GM19193 (cell line): Measurements from ENCODE around the gene SULT1A2.

Experiments used
- POLR2A ChIP-seq: IDR thresholded peaks from 4 replicates; pipeline ENCODE4 v1.6.1; 2011; ENCODE audit not compliant: insufficient read depth, insufficient read length; ENCODE audit errors: extremely low read depth

Gene SULT1A2

GRCh38 chr16:28597692-28598261, 927 bp upstream of the SULT1A2 start:
- no peak for TF ChIP-seq POLR2A

GRCh38 chr16:28596115-28596630, 677 bp downstream of the SULT1A2 start:
- no peak for TF ChIP-seq POLR2A

DNA sequence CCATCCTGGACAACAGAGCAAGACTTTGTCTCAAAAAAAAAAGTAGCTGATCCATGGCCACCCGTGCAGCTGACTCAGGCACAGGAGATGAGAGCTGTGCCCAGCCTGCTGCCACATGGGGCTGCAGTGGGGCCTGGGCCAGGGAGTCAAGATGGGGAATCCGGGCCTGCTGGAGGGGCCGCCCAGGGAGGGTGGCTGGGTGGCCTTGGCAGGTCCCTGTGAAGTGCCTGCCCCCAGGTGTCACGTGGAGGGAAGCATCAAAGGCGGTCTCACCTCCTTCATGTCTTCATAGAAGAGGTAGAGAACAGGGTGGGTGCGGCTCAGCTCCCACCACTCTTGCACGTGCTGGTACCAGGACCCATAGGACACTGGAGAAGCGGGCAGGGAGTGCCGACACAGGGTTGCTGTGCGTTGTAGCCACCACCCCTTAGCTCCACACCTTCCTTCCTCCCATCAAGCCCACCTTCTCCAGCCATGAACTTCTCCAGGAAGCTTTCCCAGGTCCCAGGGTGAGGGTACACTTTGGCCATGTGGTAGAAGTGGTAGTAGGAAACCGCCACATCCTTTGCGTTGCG, 3.8 kb downstream of the SULT1A2 start:
- TF ChIP-seq POLR2A = no peak

GRCh38 chr16:28592511-28592910, 4.3 kb downstream of the SULT1A2 start:
- no peak for TF ChIP-seq POLR2A

- TF ChIP-seq POLR2A = no peak
Observed at GRCh38 chr16:28591355-28591754, 5.5 kb downstream of the SULT1A2 start.

DNA sequence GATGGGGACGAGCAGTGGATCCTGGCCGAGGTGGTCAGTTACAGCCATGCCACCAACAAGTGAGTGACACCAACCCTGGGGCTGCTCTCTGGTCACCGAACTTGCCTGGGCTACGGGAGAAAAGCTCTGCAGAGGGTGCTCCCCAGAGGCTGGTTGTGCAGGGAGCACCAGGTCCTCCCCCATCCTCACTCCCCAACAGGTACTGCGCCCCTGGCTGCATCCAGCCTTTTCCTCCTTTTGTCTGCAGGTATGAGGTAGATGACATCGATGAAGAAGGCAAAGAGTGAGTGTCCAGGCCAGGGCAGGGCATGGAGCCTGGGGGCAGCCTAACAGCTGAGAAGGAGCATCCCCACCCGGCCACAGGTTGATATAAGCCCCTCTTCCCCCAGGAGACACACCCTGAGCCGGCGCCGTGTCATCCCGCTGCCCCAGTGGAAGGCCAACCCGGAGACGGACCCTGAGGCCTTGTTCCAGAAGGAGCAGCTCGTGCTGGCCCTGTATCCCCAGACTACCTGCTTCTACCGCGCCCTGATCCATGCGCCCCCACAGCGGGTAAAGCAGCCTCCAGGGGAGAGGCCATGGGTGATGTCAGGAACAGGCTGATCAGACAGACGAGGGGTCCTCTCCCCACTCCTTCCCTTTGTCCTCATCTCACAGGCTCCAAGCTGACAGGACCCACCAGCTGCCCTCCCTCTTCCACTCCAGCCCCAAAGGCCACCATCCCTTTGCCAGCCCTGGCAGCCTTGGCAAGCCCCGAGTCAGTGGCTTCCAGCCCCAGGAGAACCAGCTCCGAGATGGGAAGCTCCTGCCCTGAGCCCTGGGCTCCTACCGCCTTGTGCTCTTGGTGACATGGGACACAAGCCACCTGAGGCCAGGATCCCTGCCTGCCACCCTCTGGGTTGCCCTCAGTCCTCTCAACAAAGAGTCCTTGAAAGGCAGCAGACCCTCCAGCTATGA, 6.2 kb downstream of the SULT1A2 start:
- no peak for TF ChIP-seq POLR2A

DNA sequence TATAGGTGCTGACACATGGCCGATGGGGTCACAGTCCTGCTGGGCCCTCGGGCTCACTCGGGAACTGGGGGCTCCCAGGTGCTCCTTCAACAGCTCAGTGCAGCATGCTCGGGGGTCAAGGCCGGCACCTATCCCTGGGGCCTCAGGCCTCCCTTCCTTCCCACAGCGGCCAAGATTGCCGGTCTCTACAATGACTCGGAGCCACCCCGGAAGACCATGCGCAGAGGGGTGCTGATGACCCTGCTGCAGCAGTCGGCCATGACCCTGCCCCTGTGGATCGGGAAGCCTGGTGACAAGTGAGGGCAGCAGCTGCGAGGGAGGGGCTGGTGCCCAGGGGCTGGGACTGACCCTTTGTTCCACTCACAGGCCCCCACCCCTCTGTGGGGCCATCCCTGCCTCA, 6.9 kb downstream of the SULT1A2 start:
- TF ChIP-seq POLR2A = no peak

GRCh38 chr16:28589069-28589468, 7.8 kb downstream of the SULT1A2 start:
- no peak for TF ChIP-seq POLR2A

DNA sequence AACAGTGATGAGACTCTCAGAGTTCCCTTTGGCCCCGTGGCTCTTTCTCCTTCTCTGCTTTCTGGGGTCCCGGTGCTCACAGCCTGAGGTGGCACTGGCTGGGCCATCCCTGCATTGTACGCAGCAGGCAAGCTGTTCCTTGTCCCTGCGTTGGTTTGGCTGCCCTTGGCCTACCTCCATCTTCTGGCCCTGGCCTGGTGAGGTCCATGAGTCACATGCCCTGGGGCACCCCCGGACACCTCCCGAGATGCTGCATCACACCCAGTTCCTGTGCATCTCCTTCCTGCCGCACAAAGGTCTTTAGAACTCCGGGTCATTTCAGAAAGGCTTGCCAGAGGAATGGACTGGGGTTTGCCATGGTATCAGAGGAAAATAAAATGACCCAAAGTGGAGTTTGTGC, 9.5 kb downstream of the SULT1A2 start:
- no peak for TF ChIP-seq POLR2A

- no peak for TF ChIP-seq POLR2A
Observed at GRCh38 chr16:28586466-28586865, 10.4 kb downstream of the SULT1A2 start.

DNA sequence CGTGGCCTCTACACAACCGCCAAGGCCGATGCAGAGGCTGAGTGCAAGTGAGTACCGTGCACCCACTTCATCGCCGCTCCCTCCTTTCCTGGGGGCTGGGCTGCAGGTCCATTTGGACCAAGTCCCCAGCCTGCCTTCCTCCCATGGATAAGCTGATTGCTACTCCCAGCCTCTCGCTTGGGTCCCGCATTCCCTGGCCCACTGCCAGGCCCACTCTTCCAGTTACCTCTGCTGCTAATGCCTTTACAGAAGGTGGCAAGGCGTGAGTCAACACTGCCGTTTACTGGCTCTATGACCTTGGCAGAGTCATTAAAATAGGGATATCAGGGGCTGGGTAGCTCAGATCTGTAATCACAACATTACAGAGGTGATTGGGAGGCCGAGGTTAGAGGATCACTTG, 11.2 kb downstream of the SULT1A2 start:
- TF ChIP-seq POLR2A = no peak

GRCh38 chr16:28580726-28581315, 16.0 kb downstream of the SULT1A2 start:
- TF ChIP-seq POLR2A = no peak

GRCh38 chr16:28575446-28576109, 21.3 kb downstream of the SULT1A2 start:
- no peak for TF ChIP-seq POLR2A

DNA sequence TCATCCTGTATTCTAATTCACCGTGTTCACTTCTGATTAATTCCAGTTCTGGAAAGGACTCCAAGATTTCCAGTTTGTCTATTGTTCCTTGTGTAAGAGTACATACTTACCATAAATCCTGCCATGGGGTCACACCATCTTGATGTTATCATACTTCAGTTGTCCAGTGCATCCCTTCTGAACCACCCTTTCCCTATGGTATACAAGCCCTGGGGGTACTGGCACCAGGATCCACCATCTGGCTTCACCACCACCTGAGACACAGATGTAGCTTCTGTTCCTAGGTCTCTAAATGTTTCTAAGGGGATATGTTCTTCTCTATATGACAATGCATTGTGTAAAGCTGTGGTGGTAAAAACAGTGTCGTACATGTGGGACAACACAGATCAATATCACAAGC, 21.9 kb downstream of the SULT1A2 start:
- TF ChIP-seq POLR2A = no peak
